K562 (cell line): ENCODE data around the gene ARHGEF12. TPM values are rescaled to one million over a fixed set of nuclear protein-coding genes. Genes with fewer than 3 reads are reported as not detected.
A peak's percentile ranks its signal among the peaks of the same experiment; 100 is the strongest.

Experiments
- AFF1 ChIP-seq, 2 experiments: fragments of 450-650 bp; IDR thresholded peaks; 2 replicates each; pipeline ENCODE4 v1.6.1; 2018; ENCODE audit warnings: mild to moderate bottlenecking in 2 of 2, low read depth in 1 of 2; ENCODE audit not compliant: partially characterized antibody in 2 of 2
- BCL6 ChIP-seq: fragments of 250-450 bp; sonication (Bioruptor Pico); IDR thresholded peaks from 2 replicates; pipeline ENCODE4 v1.4.0; 2020
- CREB3L1 ChIP-seq: fragments of 450-650 bp; IDR thresholded peaks from 2 replicates; pipeline ENCODE4 v1.6.1; 2014; ENCODE audit warnings: low read depth, mild to moderate bottlenecking, moderate library complexity, borderline replicate concordance
- MLLT1 ChIP-seq, 2 experiments: fragments of 450-650 bp; IDR thresholded peaks; 2 replicates each; pipeline ENCODE4 v1.6.1; 2016
- NCOA1 ChIP-seq: fragments of 450-650 bp; IDR thresholded peaks from 2 replicates; pipeline ENCODE4 v1.6.1; 2016; ENCODE audit warnings: low read depth
- NUFIP1 ChIP-seq: fragments of 450-650 bp; IDR thresholded peaks from 2 replicates; pipeline ENCODE4 v1.6.1; 2018; ENCODE audit not compliant: partially characterized antibody
- PATZ1 ChIP-seq: fragments of 250-450 bp; sonication (Bioruptor Pico); IDR thresholded peaks from 2 replicates; pipeline ENCODE4 v1.5.0; 2020; ENCODE audit warnings: mild to moderate bottlenecking, borderline replicate concordance
- SIN3A ChIP-seq, 2 experiments: fragments of 150-350 bp in 1 of 2; IDR thresholded peaks; 2 replicates each; pipeline ENCODE4 v1.6.1; 2011 to 2016; ENCODE audit warnings: borderline replicate concordance in 2 of 2, low read depth in 2 of 2, low read length in 2 of 2, mild to moderate bottlenecking in 2 of 2, moderate library complexity in 2 of 2; ENCODE audit not compliant: control insufficient read depth in 1 of 2
- YY1 ChIP-seq, 3 experiments: IDR thresholded peaks; 2 replicates each; pipeline ENCODE4 v1.6.1; 2011; ENCODE audit warnings: low read length in 2 of 3, mild to moderate bottlenecking in 2 of 3, moderate library complexity in 2 of 3, borderline replicate concordance in 1 of 3, control low read depth in 1 of 3, low read depth in 1 of 3; ENCODE audit not compliant: insufficient read depth in 3 of 3, insufficient replicate concordance in 2 of 3, control insufficient read depth in 1 of 3, insufficient read length in 1 of 3; ENCODE audit errors: extremely low read depth in 1 of 3
- ZBED1 ChIP-seq: IDR thresholded peaks from 2 replicates; pipeline ENCODE4 v1.6.1; 2014
- polyA plus RNA-seq, 8 experiments: library from polyadenylated mRNA; depleted of rRNA in 4 of 8; stranded (reverse) in 5 of 8; unstranded in 3 of 8; fragments of >200 nt; fragmentation: Nextera tagmentation in 2 of 8; fragmentation: Illumina TruSeq in 1 of 8; extraction: Ambion mirVana in 2 of 8; extraction: Trizol in 1 of 8; gene quantifications; 2 replicates each; pipeline versions ENCODE4 v1.2.1 to v1.2.3, GENCODE V29; 2011 to 2014; ENCODE audit warnings: inconsistent platforms in 1 of 8, missing spikeins in 1 of 8
- total RNA-seq, 7 experiments: library from RNA; depleted of rRNA in 6 of 7; stranded (reverse); fragments of >200 nt in 6 of 7; fragmentation: Illumina TruSeq in 2 of 7; extraction: Trizol in 2 of 7; gene quantifications; 2 replicates each; pipeline versions ENCODE4 v1.2.1 to v1.2.3, GENCODE V29; 2011 to 2021; ENCODE audit warnings: low replicate concordance in 1 of 7

ARHGEF12 gene
- total and polyA plus RNA-seq, 9 of the 15 experiments (the other 6 are each of a cell fraction or from before 2014, with no cell fraction given), result 3.5 to 51.7 (median 29.5) TPM

GRCh38 chr11:120337355-120338106, 1.3 kb downstream of the ARHGEF12 start (continued):
- no peak for TF ChIP-seq CREB3L1
- TF ChIP-seq ZBED1, result no peak
- no peak for TF ChIP-seq NUFIP1
- TF ChIP-seq NCOA1, result 0 out of 2 replicates have a peak, but pooled peaks have one; percentile 29
- TF ChIP-seq SIN3A (IDR thresholded peaks at IDR 0.05; ENCODE audit: borderline replicate concordance in 2 of 2, control insufficient read depth in 1 of 2, low read depth in 2 of 2, low read length in 2 of 2), result 0 out of 4 replicates have a peak, but pooled peaks of 1 of the 2 experiments have one; percentile 44
- TF ChIP-seq AFF1 (IDR thresholded peaks at IDR 0.05; ENCODE audit: low read depth in 1 of 2, partially characterized antibody in 2 of 2), result peak in 1 of 2 experiments; percentile 25
- TF ChIP-seq PATZ1, result no peak
- TF ChIP-seq YY1 (IDR thresholded peaks at IDR 0.05; ENCODE audit: borderline replicate concordance in 1 of 3, control insufficient read depth in 1 of 3, extremely low read depth in 1 of 3, insufficient read depth in 3 of 3, insufficient read length in 1 of 3, insufficient replicate concordance in 2 of 3, low read depth in 1 of 3, low read length in 2 of 3), result no peak
- no peak for TF ChIP-seq BCL6 (CRISPR knock-in tag)
- peak; percentile 46 to 58; a peak in 2 of 4 replicates for TF ChIP-seq MLLT1 (IDR thresholded peaks at IDR 0.05)
